DOHH2 (cell line): ENCODE data around the gene CRMP1.

Experiments used
- CTCF ChIP-seq: fragments of 200-600 bp; sonication (generic); IDR thresholded peaks from one replicate; pipeline ENCODE4 v1.5.1; 2014; ENCODE audit warnings: antibody characterized with exemption, mild to moderate bottlenecking, low read depth, low read length; ENCODE audit not compliant: poor library complexity, severe bottlenecking
- EZH2phosphoT487 ChIP-seq: fragments of 200-600 bp; sonication (generic); IDR thresholded peaks from 2 replicates; pipeline ENCODE4 v1.6.1; 2017; ENCODE audit warnings: borderline replicate concordance, mild to moderate bottlenecking, antibody characterized with exemption, low read length, moderate library complexity, mixed read lengths

GRCh38 chr4:5928844-5929420 lies 36.0 kb upstream of the CRMP1 start:
- TF ChIP-seq CTCF, result no peak
- no peak for TF ChIP-seq EZH2phosphoT487
